Chondrocyte (in vitro differentiated cells): Measurements from ENCODE around the gene KRTAP12-2. TPM values are rescaled to one million over a fixed set of nuclear protein-coding genes. Genes with fewer than 3 reads are reported as not detected.

Source experiments
- DNase-seq: peaks from one replicate; pipeline ENCODE4 v3.0.0; 2021; ENCODE audit warnings: mixed read lengths, low spot score
- H3K27ac Mint-ChIP-seq: one replicate; pipeline ENCODE4 v1.8.0; 2021; ENCODE audit warnings: mild to moderate bottlenecking, moderate library complexity, mixed read lengths; ENCODE audit not compliant: unreplicated experiment
- H3K27me3 Mint-ChIP-seq: 2 replicates; pipeline ENCODE4 v1.8.0; 2021; ENCODE audit warnings: low read depth, mixed read lengths
- H3K36me3 Mint-ChIP-seq: 2 replicates; pipeline ENCODE4 v1.8.0; 2021; ENCODE audit warnings: low read depth, mixed read lengths
- H3K4me1 Mint-ChIP-seq: 2 replicates; pipeline ENCODE4 v1.8.0; 2021; ENCODE audit warnings: low read depth, mild to moderate bottlenecking, mixed read lengths
- H3K4me3 Mint-ChIP-seq: one replicate; pipeline ENCODE4 v1.8.0; 2021; ENCODE audit warnings: mild to moderate bottlenecking, moderate library complexity, mixed read lengths; ENCODE audit not compliant: unreplicated experiment
- H3K9me3 Mint-ChIP-seq: 2 replicates; pipeline ENCODE4 v1.8.0; 2021; ENCODE audit warnings: low read depth, mixed read lengths
- CTCF ChIP-seq: fragments of 200-600 bp; sonication (generic); IDR thresholded peaks from 2 replicates; pipeline ENCODE4 v1.5.0; 2021; ENCODE audit warnings: antibody characterized with exemption, mild to moderate bottlenecking, moderate library complexity
- total RNA-seq: library from RNA; stranded (reverse); gene quantifications from 3 replicates; pipeline ENCODE4 v1.2.1, GENCODE V29; 2021

Gene KRTAP12-2
- total RNA-seq, 1 donor from 2014 or later = not detected

GRCh38 chr21:44684483-44684882 lies 17.8 kb upstream of the KRTAP12-2 start:
- Mint-ChIP-seq H3K4me1 (no peaks in the 10 kb centered on the region), H3K27ac (no peak overlapping the region), H3K9me3 (no peaks in the 10 kb centered on the region), H3K27me3 (peaks cover 73% of the 10 kb centered on the region), H3K4me3 (no peak overlapping the region), H3K36me3 (peaks cover 4% of the 10 kb centered on the region)
- no peak for TF ChIP-seq CTCF
- DNase-seq = no peak

- no peak for DNase-seq
- no peaks in the 10 kb centered on the region for H3K4me1 Mint-ChIP-seq
- no peak overlapping the region for H3K27ac Mint-ChIP-seq
- peaks cover 4% of the 10 kb centered on the region for H3K36me3 Mint-ChIP-seq
- TF ChIP-seq CTCF = no peak
- no peaks in the 10 kb centered on the region for H3K9me3 Mint-ChIP-seq
- peaks cover 77% of the 10 kb centered on the region for H3K27me3 Mint-ChIP-seq
- no peak overlapping the region for H3K4me3 Mint-ChIP-seq
Observed at GRCh38 chr21:44684077-44684476, 17.4 kb upstream of the KRTAP12-2 start.

GRCh38 chr21:44682580-44683151 lies 15.9 kb upstream of the KRTAP12-2 start:
- no peak overlapping the region for H3K4me3 Mint-ChIP-seq
- no peaks in the 10 kb centered on the region for H3K9me3 Mint-ChIP-seq
- no peak for DNase-seq
- TF ChIP-seq CTCF = no peak
- peaks cover 4% of the 10 kb centered on the region for H3K36me3 Mint-ChIP-seq
- no peak overlapping the region for H3K27ac Mint-ChIP-seq
- H3K27me3 Mint-ChIP-seq = peaks cover 72% of the 10 kb centered on the region
- H3K4me1 Mint-ChIP-seq = no peaks in the 10 kb centered on the region

- no peak for DNase-seq
- Mint-ChIP-seq H3K27me3 (peaks cover 71% of the 10 kb centered on the region), H3K4me3 (no peak within 1 kb of the TSS), H3K9me3 (no peaks in the 10 kb centered on the region), H3K27ac (no peak within 1 kb of the TSS), H3K4me1 (no peaks in the 10 kb centered on the region), H3K36me3 (peaks cover 4% of the 10 kb centered on the region)
- no peak for TF ChIP-seq CTCF
Observed at GRCh38 chr21:44681861-44682579, 15.3 kb upstream of the KRTAP12-2 start, which contains the start of gene KRTAP12-1. TSS of gene KRTAP12-1 (minus strand) at chr21:44682163. CDS start at chr21:44682123, 40 bp downstream.

- Mint-ChIP-seq H3K9me3 (no peaks in the 10 kb centered on the region), H3K27me3 (peaks cover 73% of the 10 kb centered on the region), H3K36me3 (peaks cover 3% of the 10 kb centered on the region), H3K4me1 (no peaks in the 10 kb centered on the region), H3K4me3 (no peak overlapping the region), H3K27ac (no peak overlapping the region)
- TF ChIP-seq CTCF = no peak
- DNase-seq = no peak
Observed at GRCh38 chr21:44681152-44681551, 14.4 kb upstream of the KRTAP12-2 start.
